ENCODE results near the gene RAD51D.
A peak's percentile ranks its signal among the peaks of the same experiment; 100 is the strongest.
"Not testable (repeated sequence)": the region's sequence is repeated elsewhere in the genome, so short reads cannot be mapped to it uniquely, and the experiment has no call there.

RAD51D gene

GRCh38 chr17:35141681-35142466 lies 22.2 kb upstream of the RAD51D start, which contains the start of gene NLE1:
TSS of gene NLE1 (minus strand) at chr17:35142303. CDS start at chr17:35142275, 28 bp downstream.
- DNase-seq, result peak; percentile 39 to 78

- no peak for DNase-seq
These were observed 18.6 kb upstream of the RAD51D start for GRCh38 chr17:35138218-35138617.

GRCh38 chr17:35135322-35135721 lies 15.7 kb upstream of the RAD51D start:
- no peak for DNase-seq

GRCh38 chr17:35132816-35133550 lies 13.3 kb upstream of the RAD51D start:
- DNase-seq, result no peak

- no peak for DNase-seq
These were observed 12.4 kb upstream of the RAD51D start for GRCh38 chr17:35132099-35132498.

- no peak for DNase-seq
These were observed 10.7 kb upstream of the RAD51D start for GRCh38 chr17:35130392-35130791.

- DNase-seq, result no peak
These were observed 10.3 kb upstream of the RAD51D start for GRCh38 chr17:35129973-35130351.

GRCh38 chr17:35129154-35129972 lies 9.7 kb upstream of the RAD51D start:
- no peak for DNase-seq

- no peak for DNase-seq
These were observed 8.3 kb upstream of the RAD51D start for GRCh38 chr17:35127751-35128514.

GRCh38 chr17:35121315-35121714 lies 1.7 kb upstream of the RAD51D start, which contains the start of gene FNDC8:
TSS of gene FNDC8 (plus strand) at chr17:35121615. CDS start at chr17:35121694, 79 bp downstream.
- DNase-seq, result no peak

GRCh38 chr17:35117984-35118383 lies 1.7 kb downstream of the RAD51D start:
- DNase-seq, result no peak

GRCh38 chr17:35116845-35117244 lies 2.8 kb downstream of the RAD51D start:
- no peak for DNase-seq

GRCh38 chr17:35110791-35111190 lies 8.9 kb downstream of the RAD51D start:
- DNase-seq, result not testable (repeated sequence)

- DNase-seq, result no peak
These were observed 14.7 kb downstream of the RAD51D start for GRCh38 chr17:35104844-35105450.

GRCh38 chr17:35103271-35103670 lies 16.4 kb downstream of the RAD51D start:
- no peak for DNase-seq

- no peak for DNase-seq
These were observed 17.9 kb downstream of the RAD51D start for GRCh38 chr17:35101725-35102124.

GRCh38 chr17:35101036-35101435 lies 18.6 kb downstream of the RAD51D start:
- DNase-seq, result no peak

GRCh38 chr17:35099908-35100307 lies 19.8 kb downstream of the RAD51D start:
- no peak for DNase-seq

GRCh38 chr17:35097776-35098175 lies 21.9 kb downstream of the RAD51D start:
- DNase-seq, result no peak

GRCh38 chr17:35095741-35096140 lies 23.9 kb downstream of the RAD51D start:
- no peak for DNase-seq

- no peak for DNase-seq
These were observed 24.8 kb downstream of the RAD51D start for GRCh38 chr17:35094902-35095301.

- DNase-seq, result not testable (repeated sequence)
These were observed 29.0 kb downstream of the RAD51D start for GRCh38 chr17:35090707-35091106.
